AML-193 (cell line): ENCODE results near the gene SFXN2.
"Not testable (repeated sequence)": the region's sequence is repeated elsewhere in the genome, so short reads cannot be mapped to it uniquely, and the experiment has no call there.

ENCODE experiments used
- DNase-seq, 2 experiments: peaks; one replicate each; lab custom pipeline; 2025; lab: John Stamatoyannopoulos, UW

The SFXN2 gene

GRCh38 chr10:102720337-102720736 lies 5.9 kb downstream of the SFXN2 start:
- DNase-seq: no peak

- DNase-seq: no peak
Measured at GRCh38 chr10:102720775-102721301, 6.4 kb downstream of the SFXN2 start.

GRCh38 chr10:102721954-102722353 lies 7.5 kb downstream of the SFXN2 start:
- no peak for DNase-seq

GRCh38 chr10:102723989-102724388 lies 9.6 kb downstream of the SFXN2 start:
- no peak for DNase-seq

- no peak for DNase-seq
Measured at GRCh38 chr10:102726274-102726673, 11.8 kb downstream of the SFXN2 start.

GRCh38 chr10:102727037-102727818 lies 12.8 kb downstream of the SFXN2 start:
- no peak for DNase-seq

- DNase-seq: peak; percentile 38 to 47
Measured at GRCh38 chr10:102729029-102730026, 14.9 kb downstream of the SFXN2 start.

GRCh38 chr10:102731222-102731800 lies 16.9 kb downstream of the SFXN2 start:
- no peak for DNase-seq

- DNase-seq: no peak
Measured at GRCh38 chr10:102732661-102733060, 18.2 kb downstream of the SFXN2 start.

GRCh38 chr10:102735065-102735562 lies 20.7 kb downstream of the SFXN2 start:
- no peak for DNase-seq

- peak; percentile 37 to 45 for DNase-seq
Measured at GRCh38 chr10:102738692-102739121, 24.3 kb downstream of the SFXN2 start.

- no peak for DNase-seq
Measured at GRCh38 chr10:102740229-102740628, 25.8 kb downstream of the SFXN2 start.

- DNase-seq: no peak
Measured at GRCh38 chr10:102741726-102742237, 27.3 kb downstream of the SFXN2 start.

GRCh38 chr10:102742313-102742712 lies 27.9 kb downstream of the SFXN2 start:
- not testable (repeated sequence) for DNase-seq

- no peak for DNase-seq
Measured at GRCh38 chr10:102743078-102743587, 28.7 kb downstream of the SFXN2 start.

GRCh38 chr10:102743588-102744373 lies 29.3 kb downstream of the SFXN2 start, which contains the start of gene WBP1L:
WBP1L (plus strand) TSS chr10:102743948; CDS start chr10:102744054, 106 bp downstream.
- DNase-seq: peak; percentile 98 to 99

- no peak for DNase-seq
Measured at GRCh38 chr10:102744374-102745051, 30.1 kb downstream of the SFXN2 start.

- no peak for DNase-seq
Measured at GRCh38 chr10:102745157-102745556, 30.7 kb downstream of the SFXN2 start.

GRCh38 chr10:102752266-102752930 lies 38.0 kb downstream of the SFXN2 start:
- DNase-seq: no peak
